Osteocyte (in vitro differentiated cells): ENCODE measurements around the gene SEC61B. TPM values are rescaled to one million over a fixed set of nuclear protein-coding genes. Genes with fewer than 3 reads are reported as not detected.

Experiments
- DNase-seq: peaks from one replicate; pipeline ENCODE4 v3.0.0; 2021; ENCODE audit warnings: mixed read lengths; ENCODE audit not compliant: unreplicated experiment; ENCODE audit errors: extremely low spot score
- H3K27ac Mint-ChIP-seq: one replicate; pipeline ENCODE4 v1.8.0; 2021; ENCODE audit warnings: mild to moderate bottlenecking, mixed read lengths; ENCODE audit not compliant: unreplicated experiment
- H3K27me3 Mint-ChIP-seq: one replicate; pipeline ENCODE4 v1.8.0; 2021; ENCODE audit warnings: mixed read lengths; ENCODE audit not compliant: unreplicated experiment
- H3K36me3 Mint-ChIP-seq: one replicate; pipeline ENCODE4 v1.8.0; 2021; ENCODE audit warnings: mixed read lengths; ENCODE audit not compliant: unreplicated experiment
- H3K4me1 Mint-ChIP-seq: one replicate; pipeline ENCODE4 v1.8.0; 2021; ENCODE audit warnings: mixed read lengths; ENCODE audit not compliant: unreplicated experiment
- H3K4me3 Mint-ChIP-seq: one replicate; pipeline ENCODE4 v1.8.0; 2021; ENCODE audit warnings: mild to moderate bottlenecking, moderate library complexity, mixed read lengths; ENCODE audit not compliant: unreplicated experiment
- H3K9me3 Mint-ChIP-seq: one replicate; pipeline ENCODE4 v1.8.0; 2021; ENCODE audit warnings: mixed read lengths; ENCODE audit not compliant: unreplicated experiment
- CTCF ChIP-seq: fragments of 200-600 bp; sonication (generic); IDR thresholded peaks from 2 replicates; pipeline ENCODE4 v1.5.0; 2021; ENCODE audit warnings: antibody characterized with exemption, mild to moderate bottlenecking, moderate library complexity
- long read RNA-seq: library from polyadenylated mRNA; unstranded; transcript quantifications from one replicate; pipeline ENCODE4 v2.0.0, GENCODE V29; 2021
- total RNA-seq: library from RNA; stranded (reverse); gene quantifications from 2 replicates; pipeline ENCODE4 v1.2.1, GENCODE V29; 2021

SEC61B gene
- total RNA-seq, result 145 and 148 TPM in 2 replicates
- long read RNA-seq, transcript SEC61B-201 (4 exons, 545 nt), result major isoform, 46 of 48 reads
- long read RNA-seq, partial matches to known transcripts, result 0 of 48 reads
- long read RNA-seq, other reads (novel, unspliced or antisense), result 1 of 48 reads

DNA sequence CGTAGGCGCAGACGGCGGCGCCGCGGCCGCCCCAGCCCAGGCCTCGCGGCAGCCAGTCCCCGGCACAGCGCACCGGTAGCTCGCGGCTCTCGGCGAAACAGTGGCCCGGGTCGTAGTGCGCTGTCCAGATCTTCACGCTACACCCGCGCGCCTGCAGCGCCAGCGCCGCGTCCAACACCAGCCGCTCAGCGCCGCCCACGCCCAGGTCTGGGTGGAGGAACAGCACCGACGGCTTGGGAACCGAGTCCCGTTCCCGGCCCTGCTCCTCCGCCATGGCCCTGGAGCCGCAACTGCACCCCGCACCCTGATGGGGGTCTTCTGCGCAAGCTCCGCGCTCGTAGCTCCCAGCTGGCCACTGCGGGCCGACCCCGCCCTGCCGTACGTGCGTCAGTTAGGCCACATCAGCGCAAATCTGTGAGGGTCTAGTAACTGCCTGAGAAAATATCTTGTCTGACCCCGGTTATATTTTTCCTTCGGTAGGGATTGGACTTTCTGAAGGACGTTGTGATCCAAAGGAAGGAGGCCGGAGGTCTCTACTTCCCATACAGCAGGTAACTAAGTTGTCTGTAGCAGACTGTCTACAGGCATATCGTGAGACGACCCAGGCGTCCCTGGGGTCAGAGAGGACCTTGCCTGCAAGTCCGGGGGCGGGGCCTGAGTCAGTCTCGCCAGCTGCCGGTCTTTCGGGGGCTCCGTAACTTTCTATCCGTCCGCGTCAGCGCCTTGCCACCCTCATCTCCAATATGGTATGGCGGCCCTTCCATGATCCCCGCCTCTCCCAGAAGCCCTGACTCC, at the start of gene SEC61B, which contains the start of gene ALG2:
Gene SEC61B (plus strand): TSS at position 662 of the 795 bp plus-strand sequence. CDS start 82 bp downstream, at position 744.
Gene ALG2 (minus strand): TSS at position 322 of the 795 bp plus-strand sequence. CDS start 48 bp downstream, at position 274.
- TF ChIP-seq CTCF, result no peak
- Mint-ChIP-seq H3K4me1 (peaks cover 43% of the 10 kb centered on the region), H3K27ac (peak within 1 kb of the TSS; percentile 100), H3K4me3 (peak within 1 kb of the TSS; percentile 99), H3K9me3 (no peaks in the 10 kb centered on the region), H3K27me3 (no peaks in the 10 kb centered on the region), H3K36me3 (peaks cover 28% of the 10 kb centered on the region)
- peak; percentile 96 for DNase-seq

- no peak for TF ChIP-seq CTCF
- Mint-ChIP-seq H3K4me1 (peaks cover 2% of the 10 kb centered on the region), H3K36me3 (no peaks in the 10 kb centered on the region), H3K4me3 (no peak overlapping the region), H3K27me3 (peaks cover 42% of the 10 kb centered on the region), H3K27ac (no peak overlapping the region), H3K9me3 (no peaks in the 10 kb centered on the region)
- DNase-seq, result no peak
These were observed 48.2 kb upstream of the SEC61B start for GRCh38 chr9:99173570-99174504.

DNA sequence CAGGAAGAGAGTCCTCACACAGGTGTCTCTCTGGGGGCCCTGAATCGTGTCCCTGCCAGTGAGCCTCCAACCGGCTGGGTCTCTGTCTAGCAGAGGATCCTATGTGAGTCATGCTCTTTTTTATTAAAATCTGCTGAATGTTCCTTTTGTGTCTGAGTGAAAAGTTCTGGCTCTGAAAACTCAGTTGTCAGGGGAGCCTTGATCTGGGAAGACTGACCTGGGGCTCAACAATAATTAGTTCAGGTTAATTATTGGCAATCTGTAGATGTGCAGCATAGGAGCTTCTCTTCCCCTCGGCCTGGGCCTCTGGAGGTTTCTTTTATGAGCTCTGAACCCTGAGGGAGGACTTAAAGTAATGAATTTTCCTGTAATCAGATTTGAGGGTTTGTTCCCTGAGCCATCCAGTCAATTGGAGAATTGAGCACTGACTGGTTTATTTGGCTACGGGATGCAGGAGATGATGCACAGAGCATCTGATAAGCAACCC, 45.5 kb upstream of the SEC61B start:
- H3K9me3 Mint-ChIP-seq, result no peaks in the 10 kb centered on the region
- H3K27ac Mint-ChIP-seq, result no peak overlapping the region
- H3K36me3 Mint-ChIP-seq, result no peaks in the 10 kb centered on the region
- no peak overlapping the region for H3K4me3 Mint-ChIP-seq
- no peak for DNase-seq
- TF ChIP-seq CTCF, result no peak
- no peaks in the 10 kb centered on the region for H3K4me1 Mint-ChIP-seq
- H3K27me3 Mint-ChIP-seq, result peaks cover 21% of the 10 kb centered on the region

DNA sequence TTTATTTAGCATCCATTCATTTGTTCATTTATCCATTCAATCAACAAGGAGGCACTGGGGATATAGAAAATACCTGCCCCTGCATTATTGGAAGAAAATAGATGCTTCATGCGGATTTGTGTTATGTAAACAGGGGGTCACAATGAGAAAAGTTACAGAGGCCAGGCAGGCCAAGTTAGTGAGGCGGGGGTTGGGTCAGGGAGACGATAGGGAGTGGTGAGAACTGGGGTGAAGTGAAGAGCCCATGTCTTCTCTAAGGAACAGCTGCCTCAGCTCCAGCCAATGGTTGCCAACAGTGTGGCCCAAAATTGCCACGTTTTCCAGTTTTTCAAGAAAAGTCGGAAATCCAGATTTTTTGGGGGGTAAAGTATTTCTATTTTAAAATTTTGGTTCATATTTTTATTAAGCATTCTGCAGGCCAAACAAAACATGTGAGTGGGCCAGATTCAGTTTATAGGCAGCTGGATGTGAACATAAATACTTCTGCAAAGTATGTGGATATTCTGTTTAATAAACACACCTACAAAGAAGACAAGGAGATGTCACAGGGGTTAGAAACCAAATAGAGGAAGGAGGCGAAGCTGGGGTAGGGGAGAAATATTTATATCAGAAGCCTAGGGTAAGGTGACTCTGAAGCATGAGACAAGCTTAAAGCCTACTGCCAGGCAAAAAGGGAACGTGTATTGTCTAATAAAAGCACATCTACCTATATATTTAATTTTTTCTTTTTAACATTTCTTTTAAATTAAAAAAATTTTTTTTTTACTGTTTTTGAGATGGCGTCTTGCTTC, 44.3 kb upstream of the SEC61B start:
- Mint-ChIP-seq H3K4me1 (no peaks in the 10 kb centered on the region), H3K4me3 (no peak overlapping the region)
- TF ChIP-seq CTCF, result no peak

More for the DNA sequence above, 44.3 kb upstream of the SEC61B start:
- Mint-ChIP-seq H3K36me3 (no peaks in the 10 kb centered on the region), H3K27ac (no peak overlapping the region), H3K27me3 (peaks cover 10% of the 10 kb centered on the region), H3K9me3 (no peaks in the 10 kb centered on the region)
- DNase-seq, result no peak
